GM21390 (cell line): Measurements from ENCODE around the gene SMIM29.
A peak's percentile ranks its signal among the peaks of the same experiment; 100 is the strongest.

ENCODE experiments used
- ATAC-seq: cut with Tn5 transposase; IDR thresholded peaks from one replicate; pipeline ENCODE4 v1.9.1; 2021; ENCODE audit not compliant: unreplicated experiment

SMIM29 gene

GRCh38 chr6:34227761-34228421 is 20.9 kb downstream of the SMIM29 start:
- ATAC-seq: no peak

- ATAC-seq: no peak
Measured at GRCh38 chr6:34226731-34227586, 21.8 kb downstream of the SMIM29 start.

GRCh38 chr6:34226066-34226465 is 22.7 kb downstream of the SMIM29 start:
- ATAC-seq: no peak

- ATAC-seq: no peak
Measured at GRCh38 chr6:34225551-34225950, 23.3 kb downstream of the SMIM29 start.

- peak; percentile 82 for ATAC-seq
Measured at GRCh38 chr6:34223956-34224940, 24.6 kb downstream of the SMIM29 start.

- ATAC-seq: peak; percentile 20
Measured at GRCh38 chr6:34223381-34223955, 25.3 kb downstream of the SMIM29 start.

- ATAC-seq: no peak
Measured at GRCh38 chr6:34218691-34219090, 30.1 kb downstream of the SMIM29 start.

GRCh38 chr6:34213772-34214171 is 35.0 kb downstream of the SMIM29 start:
- ATAC-seq: no peak

GRCh38 chr6:34207695-34208443 is 40.9 kb downstream of the SMIM29 start:
- ATAC-seq: no peak

GRCh38 chr6:34206726-34207125 is 42.1 kb downstream of the SMIM29 start:
- no peak for ATAC-seq

GRCh38 chr6:34205916-34206315 is 42.9 kb downstream of the SMIM29 start:
- ATAC-seq: no peak

- ATAC-seq: no peak
Measured at GRCh38 chr6:34205466-34205865, 43.3 kb downstream of the SMIM29 start.

GRCh38 chr6:34204693-34205092 is 44.1 kb downstream of the SMIM29 start:
- ATAC-seq: no peak

GRCh38 chr6:34202329-34203201 is 46.2 kb downstream of the SMIM29 start:
- ATAC-seq: no peak

GRCh38 chr6:34201455-34202107 is 47.2 kb downstream of the SMIM29 start:
- ATAC-seq: no peak

- ATAC-seq: no peak
Measured at GRCh38 chr6:34200340-34200971, 48.4 kb downstream of the SMIM29 start.

- ATAC-seq: no peak
Measured at GRCh38 chr6:34196833-34197195, 52.0 kb downstream of the SMIM29 start.
